ENCODE measurements around the gene TLE7. TPM values are rescaled to one million over a fixed set of nuclear protein-coding genes. Genes with fewer than 3 reads are reported as not detected.

The TLE7 gene
- total RNA-seq, 1 experiment from 2014 or later, result not detected

DNA sequence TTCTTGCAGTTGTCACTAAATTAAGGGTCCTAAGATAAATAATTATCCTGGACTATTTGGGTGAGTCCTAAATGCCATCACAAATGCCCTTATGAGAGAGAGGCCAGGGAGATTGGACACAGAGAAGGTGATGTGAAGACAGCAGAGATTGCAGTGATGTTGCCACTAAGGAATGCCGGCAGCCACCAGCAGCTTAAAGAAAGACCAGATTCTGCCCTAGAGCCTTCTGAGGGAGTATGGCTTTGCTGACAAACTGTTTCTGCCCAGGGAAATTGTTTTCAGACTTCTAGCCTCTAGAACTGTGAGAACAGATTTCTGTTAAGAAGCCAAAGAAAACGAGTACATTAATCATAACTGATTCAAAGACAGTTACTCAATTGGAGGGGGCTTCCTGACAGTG, 30.2 kb upstream of the TLE7 start:
- CTCF ChIA-PET, result no interaction called here
- no peaks in the 10 kb centered on the region for H3K4me1 Mint-ChIP-seq (ENCODE audit: low read depth, unreplicated experiment)
- TF ChIP-seq, protein P1, sequence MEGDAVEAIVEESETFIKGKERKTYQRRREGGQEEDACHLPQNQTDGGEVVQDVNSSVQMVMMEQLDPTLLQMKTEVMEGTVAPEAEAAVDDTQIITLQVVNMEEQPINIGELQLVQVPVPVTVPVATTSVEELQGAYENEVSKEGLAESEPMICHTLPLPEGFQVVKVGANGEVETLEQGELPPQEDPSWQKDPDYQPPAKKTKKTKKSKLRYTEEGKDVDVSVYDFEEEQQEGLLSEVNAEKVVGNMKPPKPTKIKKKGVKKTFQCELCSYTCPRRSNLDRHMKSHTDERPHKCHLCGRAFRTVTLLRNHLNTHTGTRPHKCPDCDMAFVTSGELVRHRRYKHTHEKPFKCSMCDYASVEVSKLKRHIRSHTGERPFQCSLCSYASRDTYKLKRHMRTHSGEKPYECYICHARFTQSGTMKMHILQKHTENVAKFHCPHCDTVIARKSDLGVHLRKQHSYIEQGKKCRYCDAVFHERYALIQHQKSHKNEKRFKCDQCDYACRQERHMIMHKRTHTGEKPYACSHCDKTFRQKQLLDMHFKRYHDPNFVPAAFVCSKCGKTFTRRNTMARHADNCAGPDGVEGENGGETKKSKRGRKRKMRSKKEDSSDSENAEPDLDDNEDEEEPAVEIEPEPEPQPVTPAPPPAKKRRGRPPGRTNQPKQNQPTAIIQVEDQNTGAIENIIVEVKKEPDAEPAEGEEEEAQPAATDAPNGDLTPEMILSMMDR (IDR thresholded peaks at IDR 0.05; ENCODE audit: unreplicated experiment), result no peak
- DNase-seq, result no peak
- peaks cover 8% of the 10 kb centered on the region for H3K36me3 Mint-ChIP-seq (ENCODE audit: insufficient read depth, unreplicated experiment)
- no TSS peak for BruUV-seq (replicated peaks)
- H3K4me3 Mint-ChIP-seq (ENCODE audit: low read depth, unreplicated experiment), result no peak overlapping the region
- H3K9me3 Mint-ChIP-seq (ENCODE audit: low read depth, unreplicated experiment), result peaks cover 3% of the 10 kb centered on the region
- intact Hi-C loops (cut with micrococcal nuclease; ENCODE audit: unreplicated experiment), result no loop called here
- H3K27me3 Mint-ChIP-seq (ENCODE audit: unreplicated experiment), result no peaks in the 10 kb centered on the region
- H3K27ac Mint-ChIP-seq (ENCODE audit: unreplicated experiment), result no peak overlapping the region

DNA sequence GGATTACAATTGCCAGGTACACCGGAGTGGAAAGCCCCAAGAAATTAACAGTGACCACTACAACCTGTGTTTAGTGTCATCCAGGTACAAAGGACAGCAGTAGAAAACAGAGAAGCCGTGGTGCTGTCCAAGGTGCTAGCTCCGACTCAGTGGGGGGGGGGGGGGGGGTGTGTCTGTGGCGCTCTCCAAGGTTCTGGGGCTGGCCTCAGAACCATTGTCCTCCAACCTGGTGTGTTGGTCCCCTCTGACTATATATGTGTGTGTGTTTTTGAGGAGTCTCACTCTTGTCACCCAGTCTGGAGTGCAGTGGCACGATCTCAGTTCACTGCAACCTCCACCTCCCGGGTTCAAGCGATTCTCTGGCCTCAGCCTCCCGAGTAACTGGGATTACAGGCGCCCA, 26.0 kb upstream of the TLE7 start:
- peaks cover 8% of the 10 kb centered on the region for H3K4me1 Mint-ChIP-seq (ENCODE audit: low read depth, unreplicated experiment)

DNA sequence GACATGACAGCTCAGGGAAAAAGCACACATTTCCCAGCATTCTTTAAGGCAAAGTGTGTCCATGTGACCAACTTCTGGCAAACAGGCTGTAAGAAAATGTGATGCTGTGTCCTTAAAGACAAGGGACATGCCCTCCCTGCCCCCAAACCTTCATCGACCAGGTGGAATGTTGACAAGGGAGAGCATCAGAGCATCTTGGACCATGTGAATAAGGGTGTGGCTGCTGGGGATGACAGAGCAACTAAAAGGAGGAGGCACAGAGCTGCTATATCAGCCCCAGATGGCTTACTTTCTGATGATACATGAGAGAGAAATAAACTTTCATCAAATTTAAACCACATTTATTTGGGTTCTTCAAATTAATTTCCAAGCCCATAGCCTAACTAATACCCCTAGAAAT, 22.4 kb upstream of the TLE7 start:
- Mint-ChIP-seq H3K4me1 (ENCODE audit: low read depth, unreplicated experiment) (peaks cover 19% of the 10 kb centered on the region), H3K4me3 (ENCODE audit: low read depth, unreplicated experiment) (no peak overlapping the region), H3K9me3 (ENCODE audit: low read depth, unreplicated experiment) (no peaks in the 10 kb centered on the region), H3K27ac (ENCODE audit: unreplicated experiment) (no peak overlapping the region), H3K36me3 (ENCODE audit: insufficient read depth, unreplicated experiment) (peaks cover 14% of the 10 kb centered on the region), H3K27me3 (ENCODE audit: unreplicated experiment) (no peaks in the 10 kb centered on the region)
- BruUV-seq (replicated peaks), result no TSS peak
- intact Hi-C loops (cut with micrococcal nuclease; ENCODE audit: unreplicated experiment), result no loop called here
- CTCF ChIA-PET, result interaction anchor here (1.4 kb wide), 1 partner anchor 15 kb away, joined by 9 read pairs; no protein-coding TSS in a partner anchor
- TF ChIP-seq, protein P1 (IDR thresholded peaks at IDR 0.05; ENCODE audit: unreplicated experiment), result no peak
- no peak for DNase-seq

More for the DNA sequence above, 26.0 kb upstream of the TLE7 start:
- H3K4me3 Mint-ChIP-seq (ENCODE audit: low read depth, unreplicated experiment), result no peak overlapping the region
- BruUV-seq (replicated peaks), result no TSS peak
- H3K27me3 Mint-ChIP-seq (ENCODE audit: unreplicated experiment), result no peaks in the 10 kb centered on the region
- TF ChIP-seq, protein P1 (IDR thresholded peaks at IDR 0.05; ENCODE audit: unreplicated experiment), result no peak
- CTCF ChIA-PET, result interaction anchor here (0.6 kb wide), 5 partner anchors 15 to 615 kb away, joined by 3 to 6 read pairs (median 3); no protein-coding TSS in a partner anchor
- intact Hi-C loops (cut with micrococcal nuclease; ENCODE audit: unreplicated experiment), result no loop called here
- H3K9me3 Mint-ChIP-seq (ENCODE audit: low read depth, unreplicated experiment), result no peaks in the 10 kb centered on the region
- H3K36me3 Mint-ChIP-seq (ENCODE audit: insufficient read depth, unreplicated experiment), result no peaks in the 10 kb centered on the region
- peak; percentile 28 for DNase-seq
- no peak overlapping the region for H3K27ac Mint-ChIP-seq (ENCODE audit: unreplicated experiment)

DNA sequence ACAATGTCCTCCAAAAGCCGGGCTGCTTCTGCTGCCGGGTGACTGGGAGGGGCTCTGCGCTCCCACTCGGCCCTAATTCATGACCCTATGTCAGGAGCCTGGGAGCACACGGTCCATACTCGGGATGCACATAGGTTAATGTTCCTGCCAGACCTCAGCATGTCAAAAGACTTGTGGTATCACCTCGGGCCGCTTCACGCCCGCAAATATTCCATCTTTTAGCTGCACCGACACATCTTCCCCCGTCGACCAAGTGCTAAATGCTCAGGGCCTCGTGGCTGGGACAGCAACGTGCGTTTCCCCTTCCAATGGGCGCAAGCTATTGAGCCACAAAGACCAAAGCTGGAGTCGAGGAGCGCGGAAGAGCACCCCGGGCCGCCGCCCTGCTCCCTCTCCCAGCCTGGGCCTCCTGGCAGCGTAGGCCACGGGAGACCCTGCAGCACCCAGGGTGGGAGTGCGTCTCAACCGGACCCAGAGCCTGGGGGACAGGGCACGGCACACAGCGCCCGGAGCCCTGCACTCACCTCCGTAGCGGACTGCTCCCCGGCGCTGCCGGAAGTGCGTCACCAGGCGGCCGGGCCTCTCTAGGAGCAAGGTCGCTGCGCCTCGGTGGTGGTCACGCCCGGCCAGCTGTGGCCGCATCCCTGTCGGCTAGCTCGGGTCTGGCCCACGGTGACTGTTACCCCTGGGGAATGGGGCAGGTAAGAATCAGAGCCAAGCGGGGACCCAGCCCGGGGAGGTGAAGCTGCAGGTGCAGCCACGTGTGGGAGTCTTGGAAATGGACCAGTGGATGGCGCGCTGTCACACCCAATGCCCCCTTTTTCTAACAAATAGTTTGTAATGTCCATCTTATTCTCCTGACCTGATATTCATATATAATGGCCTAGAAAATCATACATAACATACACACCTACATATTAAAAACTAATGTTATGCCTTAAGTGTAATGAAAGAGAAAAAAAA, 20.1 kb upstream of the TLE7 start, which contains the start of gene ZNF23:
ZNF23 (minus strand) TSS at position 562 of the 963 bp plus-strand sequence. CDS start 5,451 bp downstream, outside the sequence.
- CTCF ChIA-PET, result interaction anchor here (0.6 to 1.3 kb wide), 5 partner anchors 18 to 127 kb away, joined by 3 to 5 read pairs (median 4); partner anchors contain the start of gene CHST4
- Mint-ChIP-seq H3K4me1 (ENCODE audit: low read depth, unreplicated experiment) (peaks cover 19% of the 10 kb centered on the region), H3K36me3 (ENCODE audit: insufficient read depth, unreplicated experiment) (peaks cover 18% of the 10 kb centered on the region), H3K4me3 (ENCODE audit: low read depth, unreplicated experiment) (peak within 1 kb of the TSS; percentile 97), H3K27me3 (ENCODE audit: unreplicated experiment) (no peaks in the 10 kb centered on the region), H3K9me3 (ENCODE audit: low read depth, unreplicated experiment) (peaks cover 2% of the 10 kb centered on the region), H3K27ac (ENCODE audit: unreplicated experiment) (peak within 1 kb of the TSS; percentile 97)
- TF ChIP-seq, protein P1 (IDR thresholded peaks at IDR 0.05; ENCODE audit: unreplicated experiment), result no peak
- BruUV-seq (replicated peaks), result TSS peak; percentile 75
- intact Hi-C loops (cut with micrococcal nuclease; ENCODE audit: unreplicated experiment), result loop anchor here (1.0 kb wide), 1 partner anchor 22 kb away; no protein-coding TSS in a partner anchor
- peak; percentile 90 for DNase-seq
